ENCODE data around the gene CNPY4.

Gene CNPY4

DNA sequence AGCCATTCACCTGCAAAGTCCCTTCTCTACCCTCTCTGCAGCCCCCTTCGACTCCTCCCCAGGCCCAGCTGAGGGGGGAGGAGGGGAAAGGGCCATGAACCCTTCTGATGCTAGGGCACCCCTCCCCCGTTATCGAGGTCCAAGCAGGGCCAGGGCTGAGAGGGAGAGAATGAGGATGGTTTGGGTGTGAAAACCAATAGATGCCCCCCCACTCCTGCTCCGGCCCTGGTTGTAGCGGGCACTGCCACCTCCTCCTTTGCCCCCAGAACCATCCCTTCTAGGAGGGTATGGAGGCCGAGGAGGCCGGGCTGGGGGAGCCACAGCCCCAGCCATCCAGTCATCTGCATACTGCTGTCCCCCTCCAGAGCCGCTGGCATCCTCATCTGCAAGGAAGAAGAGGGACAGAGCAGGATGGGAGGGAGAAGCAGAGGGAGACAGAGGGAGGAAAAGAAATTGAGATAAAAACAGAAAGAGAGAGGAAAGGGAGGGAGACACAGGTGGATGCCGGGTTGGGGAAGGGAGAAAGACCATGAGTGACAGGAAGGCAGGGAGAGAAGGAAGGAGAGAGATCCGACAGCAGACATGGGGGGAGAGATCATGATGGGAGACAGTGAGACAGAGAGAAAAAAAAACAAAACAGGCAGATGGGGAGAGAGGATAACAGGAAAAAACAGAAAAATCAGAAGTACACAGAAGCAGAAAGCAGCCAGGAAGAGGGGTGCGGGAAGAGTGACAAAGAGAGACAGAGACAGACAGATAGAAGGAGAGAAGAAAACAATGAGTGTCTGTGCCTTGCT lies 50.9 kb downstream of the CNPY4 start:
- DNase-seq, result no peak

- DNase-seq, result no peak
These were observed 51.8 kb downstream of the CNPY4 start for GRCh38 chr7:100171087-100171681.

DNA sequence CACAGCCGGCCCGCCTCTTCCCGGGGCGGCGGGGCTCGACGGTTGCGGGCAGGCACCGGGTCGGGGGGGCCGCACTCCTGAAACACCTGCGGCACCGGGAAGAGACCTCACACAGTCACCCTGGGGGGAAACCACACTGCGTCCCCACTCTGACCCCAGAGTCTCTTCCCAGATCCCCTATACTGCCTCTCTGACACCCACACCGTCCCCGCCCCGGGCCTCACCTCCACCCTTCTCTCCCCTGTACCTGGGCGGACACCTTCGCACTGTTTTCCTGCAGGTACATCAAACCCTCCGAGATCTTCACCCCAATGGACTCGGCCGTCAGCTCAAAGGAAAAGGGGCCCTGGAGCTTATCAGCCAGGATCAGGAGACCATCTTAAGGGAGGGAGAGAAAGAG lies 52.4 kb downstream of the CNPY4 start:
- DNase-seq, result no peak

DNA sequence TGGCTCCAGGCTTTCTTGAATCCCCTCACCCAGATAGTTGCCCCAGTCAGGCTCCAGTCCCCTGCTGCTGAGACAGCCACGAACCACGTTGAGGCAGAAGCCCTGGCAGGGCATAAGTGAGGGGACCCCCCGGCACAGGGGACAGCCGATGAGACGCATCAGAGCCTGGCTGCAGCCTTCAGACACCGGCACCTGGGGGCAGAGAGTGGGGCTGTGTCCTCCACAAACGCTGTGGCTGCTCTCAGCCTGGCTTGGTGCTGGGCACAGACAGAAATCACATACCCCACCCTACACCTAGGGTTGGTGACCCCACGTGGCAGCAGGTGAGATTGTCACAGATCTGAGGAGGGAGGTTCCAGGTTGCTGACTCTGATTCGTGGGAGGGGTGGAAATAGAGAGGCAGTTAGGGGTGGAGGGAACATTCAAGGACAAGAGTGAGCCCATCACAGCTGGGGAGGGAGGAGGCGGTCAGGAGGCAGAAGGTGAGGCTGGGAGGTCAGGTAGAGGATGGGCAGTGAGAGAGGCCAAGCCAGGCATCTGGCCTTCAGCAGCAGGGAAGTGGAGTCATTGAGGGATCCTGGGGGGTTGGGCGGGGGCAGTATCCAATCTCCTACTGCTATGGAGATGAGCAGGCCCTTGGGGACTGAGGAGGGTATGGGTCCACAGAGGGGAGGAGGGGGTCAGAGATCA lies 54.5 kb downstream of the CNPY4 start:
- DNase-seq, result no peak

DNA sequence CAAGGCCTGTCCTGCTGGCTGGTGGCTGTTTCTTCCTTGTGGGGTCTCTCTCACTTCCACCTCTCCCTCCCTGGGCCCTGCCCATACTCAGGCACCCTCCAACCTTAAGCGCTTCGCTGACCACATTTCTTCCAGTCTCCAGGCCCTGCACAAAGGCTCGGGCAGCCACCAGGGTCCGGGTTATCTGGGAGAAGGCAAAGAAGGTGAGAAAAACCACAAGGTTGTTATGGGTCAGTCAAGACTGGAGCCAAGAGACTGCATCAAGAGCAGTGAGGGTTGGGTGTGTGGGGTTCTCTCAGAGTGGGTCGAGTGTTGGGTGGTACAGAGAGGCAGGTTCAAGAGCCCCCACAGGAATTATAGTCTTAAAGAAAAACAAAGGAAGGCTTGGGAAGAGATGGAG lies 55.1 kb downstream of the CNPY4 start:
- no peak for DNase-seq

All from NCI-H187 treated with DMSO at 0.1 percent for 48 hours (cell line).